ENCODE data around the gene LYSMD4. TPM values are rescaled to one million over a fixed set of nuclear protein-coding genes. Genes with fewer than 3 reads are reported as not detected.

The LYSMD4 gene
- total RNA-seq, 4 donors from 2014 or later, result 5.0 to 9.4 (median 7.0) TPM

GRCh38 chr15:99731336-99732123 is 1.7 kb downstream of the LYSMD4 start:
- intact Hi-C loops (cut with DNase I), result no loop called here
- Histone ChIP-seq H3K36me3 (peaks cover 5 to 7% of the 10 kb centered on the region in 2 donors), H3K27ac (no peak overlapping the region), H3K4me3 (replicated peaks in 1 of 3) (no peak overlapping the region), H3K27me3 (no peaks in the 10 kb centered on the region), H3K9me3 (no peaks in the 10 kb centered on the region), H3K4me1 (peaks cover 0 to 5% of the 10 kb centered on the region in 2 donors)
- no peak for TF ChIP-seq POLR2A (IDR thresholded peaks at IDR 0.05)
- DNase-seq, result no peak
- 78 to 90% methylated on average over 23 to 26 of the region's 26 CpGs for WGBS, 2 donors

- DNase-seq, result no peak
- Histone ChIP-seq H3K4me1 (peaks cover 0 to 5% of the 10 kb centered on the region in 2 donors), H3K27ac (no peak overlapping the region), H3K9me3 (no peaks in the 10 kb centered on the region), H3K36me3 (peaks cover 5 to 7% of the 10 kb centered on the region in 2 donors), H3K4me3 (replicated peaks in 1 of 3) (no peak overlapping the region), H3K27me3 (no peaks in the 10 kb centered on the region)
- intact Hi-C loops (cut with DNase I), result no loop called here
- 85 to 86% methylated on average over 3 of the region's 3 CpGs for WGBS, 2 donors
- TF ChIP-seq POLR2A (IDR thresholded peaks at IDR 0.05) (no peak), CTCF (IDR thresholded peaks at IDR 0.05) (peak in 1 of 6 experiments; percentile 20)
Measured at GRCh38 chr15:99729920-99730319, 3.3 kb downstream of the LYSMD4 start.

GRCh38 chr15:99729327-99729726 is 3.9 kb downstream of the LYSMD4 start:
- Histone ChIP-seq H3K27ac (no peak overlapping the region), H3K4me3 (replicated peaks in 1 of 3) (no peak overlapping the region), H3K36me3 (peaks cover 5 to 7% of the 10 kb centered on the region in 2 donors), H3K4me1 (peaks cover 0 to 5% of the 10 kb centered on the region in 2 donors), H3K9me3 (no peaks in the 10 kb centered on the region), H3K27me3 (no peaks in the 10 kb centered on the region)
- DNase-seq, result no peak
- no peak for TF ChIP-seq POLR2A (IDR thresholded peaks at IDR 0.05)
- TF ChIP-seq CTCF (IDR thresholded peaks at IDR 0.05), result no peak
- intact Hi-C loops (cut with DNase I), result no loop called here
- 99 to 100% methylated on average over 8 to 11 of the region's 11 CpGs for WGBS, 2 donors

- no peak for DNase-seq
- TF ChIP-seq CTCF (IDR thresholded peaks at IDR 0.05) (no peak), POLR2A (IDR thresholded peaks at IDR 0.05) (no peak)
- Histone ChIP-seq H3K4me3 (replicated peaks in 1 of 3) (no peak overlapping the region), H3K27me3 (no peaks in the 10 kb centered on the region), H3K9me3 (no peaks in the 10 kb centered on the region), H3K36me3 (peaks cover 5 to 7% of the 10 kb centered on the region in 2 donors), H3K27ac (no peak overlapping the region), H3K4me1 (peaks cover 0 to 5% of the 10 kb centered on the region in 2 donors)
- intact Hi-C loops (cut with DNase I), result no loop called here
- 92 to 95% methylated on average over 4 to 6 of the region's 6 CpGs for WGBS, 2 donors
Measured at GRCh38 chr15:99728916-99729315, 4.3 kb downstream of the LYSMD4 start.

- no peaks in the 10 kb centered on the region for H3K27me3 ChIP-seq
- no peak overlapping the region for H3K27ac ChIP-seq
- no peak overlapping the region for H3K4me3 ChIP-seq (replicated peaks in 1 of 3)
- 82 to 88% methylated on average over 7 of the region's 7 CpGs for WGBS, 2 donors
- peaks cover 5 to 7% of the 10 kb centered on the region in 2 donors for H3K36me3 ChIP-seq
- TF ChIP-seq CTCF (IDR thresholded peaks at IDR 0.05) (no peak), POLR2A (IDR thresholded peaks at IDR 0.05) (no peak)
- no peak for DNase-seq
- H3K9me3 ChIP-seq, result no peaks in the 10 kb centered on the region
- H3K4me1 ChIP-seq, result peaks cover 0 to 5% of the 10 kb centered on the region in 2 donors
- intact Hi-C loops (cut with DNase I), result no loop called here
Measured at GRCh38 chr15:99727733-99728132, 5.5 kb downstream of the LYSMD4 start.

Measured in thyroid gland (tissue), 4 donors.